H1 (cell line): Measurements from ENCODE around the gene DDIAS. TPM values are rescaled to one million over a fixed set of nuclear protein-coding genes. Genes with fewer than 3 reads are reported as not detected.

Experiments
- CTCF ChIA-PET: fragments of 300-600 bp; sonication (Branson Sonifier 250); formaldehyde crosslinking; loops from one replicate; lab custom pipeline; 2021; ENCODE audit not compliant: partially characterized antibody; lab: Charles Lee
- POLR2A ChIA-PET: fragments of 300-600 bp; sonication (Branson Sonifier 250); formaldehyde crosslinking; loops from one replicate; lab custom pipeline; 2021; ENCODE audit warnings: inconsistent platforms; ENCODE audit not compliant: partially characterized antibody; lab: Charles Lee
- DNase-seq, 2 experiments: peaks; one replicate each; pipeline versions ENCODE4 v3.0.0 to v3.0.0-alpha.2; 2010 to 2022; ENCODE audit warnings: low spot score in 2 of 2, low read depth in 1 of 2, mixed read lengths in 1 of 2
- FAIRE-seq: peaks from 2 replicates; lab custom pipeline; 2011; peaks lifted over from hg19 to GRCh38; lab: Jason Lieb, UNC
- H2AFZ ChIP-seq: 2 replicates; pipeline ENCODE4 v1.8.1; 2012; ENCODE audit warnings: low read length, inconsistent platforms
- H2AK5ac ChIP-seq: 2 replicates; pipeline ENCODE4 v1.6.1; 2013; ENCODE audit warnings: low read depth, low read length
- H2BK120ac ChIP-seq: replicated peaks from 2 replicates; pipeline ENCODE3; 2013; ENCODE audit warnings: low read depth, low read length, inconsistent platforms
- H2BK12ac ChIP-seq: 2 replicates; pipeline ENCODE4 v1.6.1; 2013; ENCODE audit warnings: low read depth, low read length
- H2BK15ac ChIP-seq: 2 replicates; pipeline ENCODE4 v1.6.1; 2013; ENCODE audit warnings: low read length
- H2BK20ac ChIP-seq: 2 replicates; pipeline ENCODE4 v1.6.1; 2013; ENCODE audit warnings: low read length
- H2BK5ac ChIP-seq: 2 replicates; pipeline ENCODE4 v1.6.1; 2013; ENCODE audit warnings: low read depth, low read length
- H3K14ac ChIP-seq: 2 replicates; pipeline ENCODE4 v1.6.1; 2013; ENCODE audit warnings: inconsistent platforms; ENCODE audit not compliant: insufficient read length
- H3K18ac ChIP-seq: 2 replicates; pipeline ENCODE4 v1.6.1; 2013; ENCODE audit warnings: low read length; ENCODE audit errors: extremely low read depth
- H3K23ac ChIP-seq: 2 replicates; pipeline ENCODE4 v1.6.1; 2013; ENCODE audit warnings: inconsistent platforms; ENCODE audit not compliant: insufficient read length
- H3K23me2 ChIP-seq: 2 replicates; pipeline ENCODE4 v1.6.1; 2013; ENCODE audit warnings: low read depth, low read length
- H3K27ac ChIP-seq: 2 replicates; pipeline ENCODE4 v1.6.1; 2011; ENCODE audit warnings: low read depth, low read length, inconsistent platforms
- H3K27me3 ChIP-seq, 4 experiments: replicated peaks in 1 of 4; 1 replicate in 1 of 4; 2 replicates in 3 of 4; pipeline versions ENCODE4 v1.6.1 to v1.8.1; 2011 to 2013; ENCODE audit warnings: low read length in 3 of 4, mild to moderate bottlenecking in 3 of 4, inconsistent platforms in 2 of 4, mixed read lengths in 2 of 4, moderate library complexity in 1 of 4; ENCODE audit not compliant: control insufficient read depth in 3 of 4, insufficient read depth in 3 of 4; ENCODE audit errors: extremely low read depth in 1 of 4
- H3K36me3 ChIP-seq, 4 experiments: 2 replicates each; pipeline versions ENCODE4 v1.6.1 to v1.8.1; 2011 to 2013; ENCODE audit warnings: mild to moderate bottlenecking in 4 of 4, low read length in 3 of 4, moderate library complexity in 2 of 4, control low read depth in 1 of 4, inconsistent platforms in 1 of 4; ENCODE audit not compliant: insufficient read depth in 4 of 4, control insufficient read depth in 2 of 4
- H3K4ac ChIP-seq: replicated peaks from 2 replicates; pipeline ENCODE3; 2013; ENCODE audit warnings: low read length, low read depth, mixed read lengths, inconsistent platforms; ENCODE audit not compliant: insufficient read length
- H3K4me1 ChIP-seq, 4 experiments: replicated peaks in 1 of 4; 1 replicate in 1 of 4; 2 replicates in 3 of 4; pipeline versions ENCODE4 v1.6.1 to v1.8.1; 2011 to 2013; ENCODE audit warnings: low read length in 3 of 4, inconsistent platforms in 2 of 4, mixed read lengths in 1 of 4; ENCODE audit not compliant: insufficient read depth in 4 of 4, control insufficient read depth in 3 of 4
- H3K4me2 ChIP-seq, 2 experiments: 2 replicates each; pipeline versions ENCODE4 v1.6.1 to v1.8.1; 2011 to 2013; ENCODE audit warnings: low read depth in 2 of 2, low read length in 2 of 2, control low read depth in 1 of 2, inconsistent platforms in 1 of 2, mild to moderate bottlenecking in 1 of 2; ENCODE audit not compliant: insufficient read depth in 1 of 2
- H3K4me3 ChIP-seq, 4 experiments: fragments of 200-600, 300-600 bp in 1 of 4; sonication (generic), shearing (Covaris generic), sonication (Bioruptor Twin) in 1 of 4; 2 replicates each; pipeline versions ENCODE4 v1.5.1 to v1.8.1; 2011 to 2016; ENCODE audit warnings: low read length in 4 of 4, low read depth in 3 of 4, control low read depth in 2 of 4, inconsistent platforms in 2 of 4, mild to moderate bottlenecking in 2 of 4, mixed read lengths in 1 of 4, moderate library complexity in 1 of 4; ENCODE audit not compliant: insufficient read depth in 2 of 4; ENCODE audit errors: extremely low read depth in 1 of 4
- H3K56ac ChIP-seq: replicated peaks from 2 replicates; pipeline ENCODE3; 2013; ENCODE audit warnings: low read depth, mild to moderate bottlenecking, mixed read lengths, low read length, inconsistent platforms; ENCODE audit not compliant: insufficient read length
- H3K79me1 ChIP-seq: 2 replicates; pipeline ENCODE4 v1.6.1; 2013; ENCODE audit warnings: low read depth, low read length, control low read depth
- H3K79me2 ChIP-seq, 2 experiments: 2 replicates each; pipeline versions ENCODE4 v1.6.1 to v1.8.1; 2012 to 2013; ENCODE audit warnings: low read length in 2 of 2, mild to moderate bottlenecking in 2 of 2, inconsistent platforms in 1 of 2; ENCODE audit not compliant: insufficient read depth in 2 of 2, control insufficient read depth in 1 of 2
- H3K9ac ChIP-seq, 4 experiments: replicated peaks in 1 of 4; 1 replicate in 1 of 4; 2 replicates in 3 of 4; pipeline versions ENCODE4 v1.6.1 to v1.8.1; 2011 to 2013; ENCODE audit warnings: low read depth in 3 of 4, low read length in 3 of 4, control low read depth in 2 of 4, mild to moderate bottlenecking in 2 of 4, moderate library complexity in 2 of 4, inconsistent platforms in 1 of 4; ENCODE audit errors: extremely low read depth in 1 of 4
- H3K9me3 ChIP-seq, 2 experiments: 2 replicates each; pipeline versions ENCODE4 v1.6.1 to v1.8.1; 2012 to 2013; ENCODE audit warnings: mild to moderate bottlenecking in 2 of 2, moderate library complexity in 2 of 2, control low read depth in 1 of 2, inconsistent platforms in 1 of 2, low read depth in 1 of 2, low read length in 1 of 2, mixed read lengths in 1 of 2; ENCODE audit not compliant: insufficient read depth in 2 of 2
- H4K20me1 ChIP-seq, 2 experiments: replicated peaks in 1 of 2; 2 replicates each; pipeline versions ENCODE3 to v1.8.1; 2011 to 2013; ENCODE audit warnings: inconsistent platforms in 2 of 2, low read length in 2 of 2, mild to moderate bottlenecking in 1 of 2; ENCODE audit not compliant: insufficient read depth in 2 of 2, control insufficient read depth in 1 of 2
- H4K5ac ChIP-seq: 2 replicates; pipeline ENCODE4 v1.6.1; 2013; ENCODE audit warnings: low read length, low read depth, mixed read lengths, inconsistent platforms; ENCODE audit not compliant: insufficient read length
- H4K8ac ChIP-seq: 2 replicates; pipeline ENCODE4 v1.8.0; 2013; ENCODE audit warnings: mild to moderate bottlenecking, moderate library complexity, low read length, inconsistent platforms; ENCODE audit not compliant: insufficient read depth; ENCODE audit errors: extremely low read depth
- H4K91ac ChIP-seq: replicated peaks from 2 replicates; pipeline ENCODE3; 2013; ENCODE audit warnings: low read length, mixed read lengths, inconsistent platforms; ENCODE audit not compliant: insufficient read length
- POLR2AphosphoS5 ChIP-seq: IDR thresholded peaks from 2 replicates; pipeline ENCODE4 v1.6.1; 2011; ENCODE audit warnings: low read depth, low read length
- WGBS, 2 experiments: shearing (Covaris generic) in 1 of 2; methylation state at CpG; one replicate each; pipeline versions ENCODE4 v1.1.6 to v1.1.7; 2013 to 2015; ENCODE audit warnings: low lambda C conversion rate in 2 of 2, mixed read lengths in 2 of 2, inconsistent platforms in 1 of 2, low coverage in 1 of 2, missing lambda C conversion rate in 1 of 2; ENCODE audit not compliant: insufficient replicate concordance in 2 of 2, insufficient coverage in 1 of 2, insufficient read length in 1 of 2; ENCODE audit errors: extremely low coverage in 1 of 2, missing lambda C conversion rate in 1 of 2; 5-methylcytosine and 5-hydroxymethylcytosine counted together
- polyA plus RNA-seq, 7 experiments: library from polyadenylated mRNA; depleted of rRNA in 3 of 7; stranded (reverse) in 5 of 7; unstranded in 2 of 7; fragments of >200 nt in 5 of 7; fragments of 200-250 nt in 2 of 7; gene quantifications; 1 replicate in 5 of 7; 2 replicates in 1 of 7; 4 replicates in 1 of 7; pipeline versions ENCODE4 v1.2.1 to v1.2.3, GENCODE V29; 2011 to 2013; ENCODE audit warnings: missing spikeins in 2 of 7, mixed read lengths in 2 of 7
- total RNA-seq: library from RNA; stranded (reverse); fragmentation: NEBNext Ultra II Directional; extraction: Animal tissue kit (Norgen Biotek cat#: 25700); gene quantifications from 2 replicates; pipeline ENCODE4 v1.2.1, GENCODE V29; 2021

The DDIAS gene
- total and polyA plus RNA-seq, 2 of the 8 experiments (the other 6 are each of a cell fraction or from before 2014, with no cell fraction given) = 11.6 to 25.7 TPM

DNA sequence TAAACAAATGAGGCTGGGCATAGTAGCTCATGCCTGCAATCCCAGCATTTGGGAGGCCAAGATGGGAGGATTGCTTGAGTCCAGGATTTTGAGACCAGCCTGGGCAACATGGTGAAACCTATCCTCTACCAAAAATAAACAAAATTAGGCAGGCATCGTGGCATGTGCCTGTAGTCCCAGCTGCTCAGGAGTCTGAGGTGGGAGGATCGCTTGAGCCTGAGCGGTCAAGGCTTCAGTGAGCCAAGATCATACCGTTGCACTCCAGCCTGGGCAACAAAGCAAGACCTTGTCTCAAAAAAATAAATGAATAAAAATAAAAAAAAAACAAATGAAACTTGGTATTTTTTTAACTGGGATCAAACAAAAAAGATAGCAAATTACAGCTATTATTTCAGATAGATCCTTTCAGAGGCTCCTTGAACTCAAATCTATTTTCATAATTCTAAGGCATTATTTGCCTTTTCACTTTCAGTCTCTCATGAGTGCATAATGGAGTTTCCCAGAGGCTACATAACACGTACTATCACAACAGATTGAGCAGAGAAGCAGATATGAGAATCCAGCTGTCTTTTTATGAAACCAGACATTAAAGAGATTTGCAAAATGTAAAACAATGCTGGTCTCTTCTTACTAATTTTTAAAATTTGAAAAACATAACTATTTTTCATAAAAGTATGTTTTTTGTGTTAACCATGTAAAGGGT is 23.1 kb downstream of the DDIAS start:
- H3K14ac ChIP-seq = no peak overlapping the region
- H3K9me3 ChIP-seq = no peaks in the 10 kb centered on the region
- no peak overlapping the region for H4K91ac ChIP-seq
- H2BK12ac ChIP-seq = no peak overlapping the region
- 89% methylated on average over 5 of the region's 5 CpGs; no CpG with 5 or more reads in 1 of the 2 experiments for WGBS, 2 experiments
- no peak overlapping the region for H3K4me2 ChIP-seq
- no peaks in the 10 kb centered on the region for H3K27me3 ChIP-seq
- H2AK5ac ChIP-seq = no peak overlapping the region
- H2AFZ ChIP-seq = no peak overlapping the region
- no peak overlapping the region for H4K5ac ChIP-seq
- H3K4me3 ChIP-seq = no peak overlapping the region
- no peaks in the 10 kb centered on the region for H3K79me1 ChIP-seq
- H3K4me1 ChIP-seq = no peaks in the 10 kb centered on the region
- no peak overlapping the region; the same call in 1 of the 2 replicates for H4K8ac ChIP-seq
- H3K23ac ChIP-seq = no peak overlapping the region
- H3K23me2 ChIP-seq = no peaks in the 10 kb centered on the region
- TF ChIP-seq POLR2AphosphoS5 = no peak
- no peak overlapping the region for H3K9ac ChIP-seq
- peaks cover 0 to 19% (median 1%) of the 10 kb centered on the region in 4 experiments; a peak in 4 of 8 replicates for H3K36me3 ChIP-seq
- no peak overlapping the region for H2BK120ac ChIP-seq
- POLR2A ChIA-PET = no interaction called here
- no peak overlapping the region for H2BK5ac ChIP-seq
- H3K18ac ChIP-seq = no peak overlapping the region
- H3K4ac ChIP-seq = no peak overlapping the region
- H4K20me1 ChIP-seq = peaks cover 0 to 3% of the 10 kb centered on the region in 2 experiments
- H3K27ac ChIP-seq = no peak overlapping the region
- DNase-seq (no peak), FAIRE-seq (no peak)
- H2BK15ac ChIP-seq = no peak overlapping the region
- no peak overlapping the region for H2BK20ac ChIP-seq
- H3K56ac ChIP-seq = no peak overlapping the region
- no peaks in the 10 kb centered on the region for H3K79me2 ChIP-seq
- CTCF ChIA-PET = interaction anchor here (0.6 to 2.8 kb wide), 9 partner anchors 11 to 229 kb away, joined by 3 to 10 read pairs (median 3); no protein-coding TSS in a partner anchor
